ENCODE results near the gene PSMC6.
A peak's percentile ranks its signal among the peaks of the same experiment; 100 is the strongest.

PSMC6 gene

DNA sequence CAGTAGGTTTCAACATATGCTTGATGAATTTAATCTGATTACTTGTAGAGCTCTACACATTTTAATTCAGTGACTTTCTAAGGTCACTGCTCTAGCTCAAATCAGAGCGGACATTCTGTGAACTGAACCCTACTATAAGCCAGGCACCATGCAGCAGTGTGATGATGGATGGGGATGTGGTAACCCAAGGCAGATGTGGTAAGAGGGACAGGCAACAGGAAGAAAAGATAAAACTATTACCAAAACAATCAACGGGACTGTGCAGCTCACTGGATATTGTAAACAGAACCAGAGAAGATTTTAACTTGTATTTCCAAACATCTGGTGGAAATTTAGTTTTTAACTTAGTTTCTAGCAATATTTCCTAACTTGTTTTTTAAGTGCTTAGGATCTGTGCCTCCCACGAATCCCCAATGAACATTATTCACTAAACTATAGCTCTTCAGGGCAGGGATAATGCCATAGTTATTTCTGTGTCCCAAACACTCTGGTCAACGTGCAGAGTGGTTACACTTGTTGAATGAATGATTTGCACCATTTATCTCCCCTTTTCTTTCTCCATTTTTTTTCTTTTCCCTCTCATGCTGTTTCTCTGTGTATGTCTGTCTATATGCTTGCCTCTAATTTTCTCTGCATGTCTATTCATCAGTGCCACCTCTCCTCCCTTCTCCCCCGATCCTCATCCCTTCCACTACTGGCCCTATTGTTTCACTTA is 14.6 kb upstream of the PSMC6 start (continued):
- TF ChIP-seq, protein P1, sequence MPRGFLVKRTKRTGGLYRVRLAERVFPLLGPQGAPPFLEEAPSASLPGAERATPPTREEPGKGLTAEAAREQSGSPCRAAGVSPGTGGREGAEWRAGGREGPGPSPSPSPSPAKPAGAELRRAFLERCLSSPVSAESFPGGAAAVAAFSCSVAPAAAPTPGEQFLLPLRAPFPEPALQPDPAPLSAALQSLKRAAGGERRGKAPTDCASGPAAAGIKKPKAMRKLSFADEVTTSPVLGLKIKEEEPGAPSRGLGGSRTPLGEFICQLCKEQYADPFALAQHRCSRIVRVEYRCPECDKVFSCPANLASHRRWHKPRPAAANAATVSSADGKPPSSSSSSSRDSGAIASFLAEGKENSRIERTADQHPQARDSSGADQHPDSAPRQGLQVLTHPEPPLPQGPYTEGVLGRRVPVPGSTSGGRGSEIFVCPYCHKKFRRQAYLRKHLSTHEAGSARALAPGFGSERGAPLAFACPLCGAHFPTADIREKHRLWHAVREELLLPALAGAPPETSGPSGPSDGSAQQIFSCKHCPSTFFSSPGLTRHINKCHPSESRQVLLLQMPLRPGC (tag by site-specific recombination; IDR thresholded peaks at IDR 0.05), result no peak
- TF ChIP-seq, protein P2, sequence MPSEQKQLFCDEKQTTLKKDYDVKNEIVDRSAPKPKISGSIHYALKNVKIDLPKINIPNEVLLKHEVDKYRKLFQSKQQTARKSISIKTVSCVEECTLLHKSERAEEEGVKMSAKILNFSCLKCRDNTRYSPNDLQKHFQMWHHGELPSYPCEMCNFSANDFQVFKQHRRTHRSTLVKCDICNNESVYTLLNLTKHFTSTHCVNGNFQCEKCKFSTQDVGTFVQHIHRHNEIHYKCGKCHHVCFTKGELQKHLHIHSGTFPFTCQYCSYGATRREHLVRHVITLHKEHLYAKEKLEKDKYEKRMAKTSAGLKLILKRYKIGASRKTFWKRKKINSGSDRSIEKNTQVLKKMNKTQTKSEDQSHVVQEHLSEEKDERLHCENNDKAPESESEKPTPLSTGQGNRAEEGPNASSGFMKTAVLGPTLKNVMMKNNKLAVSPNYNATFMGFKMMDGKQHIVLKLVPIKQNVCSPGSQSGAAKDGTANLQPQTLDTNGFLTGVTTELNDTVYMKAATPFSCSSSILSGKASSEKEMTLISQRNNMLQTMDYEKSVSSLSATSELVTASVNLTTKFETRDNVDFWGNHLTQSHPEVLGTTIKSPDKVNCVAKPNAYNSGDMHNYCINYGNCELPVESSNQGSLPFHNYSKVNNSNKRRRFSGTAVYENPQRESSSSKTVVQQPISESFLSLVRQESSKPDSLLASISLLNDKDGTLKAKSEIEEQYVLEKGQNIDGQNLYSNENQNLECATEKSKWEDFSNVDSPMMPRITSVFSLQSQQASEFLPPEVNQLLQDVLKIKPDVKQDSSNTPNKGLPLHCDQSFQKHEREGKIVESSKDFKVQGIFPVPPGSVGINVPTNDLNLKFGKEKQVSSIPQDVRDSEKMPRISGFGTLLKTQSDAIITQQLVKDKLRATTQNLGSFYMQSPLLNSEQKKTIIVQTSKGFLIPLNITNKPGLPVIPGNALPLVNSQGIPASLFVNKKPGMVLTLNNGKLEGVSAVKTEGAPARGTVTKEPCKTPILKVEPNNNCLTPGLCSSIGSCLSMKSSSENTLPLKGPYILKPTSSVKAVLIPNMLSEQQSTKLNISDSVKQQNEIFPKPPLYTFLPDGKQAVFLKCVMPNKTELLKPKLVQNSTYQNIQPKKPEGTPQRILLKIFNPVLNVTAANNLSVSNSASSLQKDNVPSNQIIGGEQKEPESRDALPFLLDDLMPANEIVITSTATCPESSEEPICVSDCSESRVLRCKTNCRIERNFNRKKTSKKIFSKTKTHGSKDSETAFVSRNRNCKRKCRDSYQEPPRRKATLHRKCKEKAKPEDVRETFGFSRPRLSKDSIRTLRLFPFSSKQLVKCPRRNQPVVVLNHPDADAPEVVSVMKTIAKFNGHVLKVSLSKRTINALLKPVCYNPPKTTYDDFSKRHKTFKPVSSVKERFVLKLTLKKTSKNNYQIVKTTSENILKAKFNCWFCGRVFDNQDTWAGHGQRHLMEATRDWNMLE (tag by site-specific recombination; conservative IDR thresholded peaks at IDR 0.05; ENCODE audit: low read depth), result no peak
- TF ChIP-seq ZXDB (tag by site-specific recombination; IDR thresholded peaks at IDR 0.05) (no peak), ZNF747 (tag by site-specific recombination; IDR thresholded peaks at IDR 0.05) (no peak), MZF1 (tag by site-specific recombination; IDR thresholded peaks at IDR 0.05; ENCODE audit: borderline replicate concordance) (peak; percentile 50; the same call in 1 of the 2 replicates), ZBTB8A (tag by site-specific recombination; IDR thresholded peaks at IDR 0.05) (no peak), ZNF416 (tag by site-specific recombination; IDR thresholded peaks at IDR 0.05) (no peak), ZNF837 (tag by site-specific recombination; IDR thresholded peaks at IDR 0.05) (no peak), ZNF423 (tag by site-specific recombination; IDR thresholded peaks at IDR 0.05) (no peak), ZNF558 (tag by site-specific recombination; IDR thresholded peaks at IDR 0.05) (no peak), GFI1B (tag by site-specific recombination; IDR thresholded peaks at IDR 0.05) (no peak), ZNF473 (tag by site-specific recombination; IDR thresholded peaks at IDR 0.05) (no peak)
- TF ChIP-seq, protein P3, sequence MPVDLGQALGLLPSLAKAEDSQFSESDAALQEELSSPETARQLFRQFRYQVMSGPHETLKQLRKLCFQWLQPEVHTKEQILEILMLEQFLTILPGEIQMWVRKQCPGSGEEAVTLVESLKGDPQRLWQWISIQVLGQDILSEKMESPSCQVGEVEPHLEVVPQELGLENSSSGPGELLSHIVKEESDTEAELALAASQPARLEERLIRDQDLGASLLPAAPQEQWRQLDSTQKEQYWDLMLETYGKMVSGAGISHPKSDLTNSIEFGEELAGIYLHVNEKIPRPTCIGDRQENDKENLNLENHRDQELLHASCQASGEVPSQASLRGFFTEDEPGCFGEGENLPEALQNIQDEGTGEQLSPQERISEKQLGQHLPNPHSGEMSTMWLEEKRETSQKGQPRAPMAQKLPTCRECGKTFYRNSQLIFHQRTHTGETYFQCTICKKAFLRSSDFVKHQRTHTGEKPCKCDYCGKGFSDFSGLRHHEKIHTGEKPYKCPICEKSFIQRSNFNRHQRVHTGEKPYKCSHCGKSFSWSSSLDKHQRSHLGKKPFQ (tag by site-specific recombination; IDR thresholded peaks at IDR 0.05), result no peak
- TF ChIP-seq, protein P4, sequence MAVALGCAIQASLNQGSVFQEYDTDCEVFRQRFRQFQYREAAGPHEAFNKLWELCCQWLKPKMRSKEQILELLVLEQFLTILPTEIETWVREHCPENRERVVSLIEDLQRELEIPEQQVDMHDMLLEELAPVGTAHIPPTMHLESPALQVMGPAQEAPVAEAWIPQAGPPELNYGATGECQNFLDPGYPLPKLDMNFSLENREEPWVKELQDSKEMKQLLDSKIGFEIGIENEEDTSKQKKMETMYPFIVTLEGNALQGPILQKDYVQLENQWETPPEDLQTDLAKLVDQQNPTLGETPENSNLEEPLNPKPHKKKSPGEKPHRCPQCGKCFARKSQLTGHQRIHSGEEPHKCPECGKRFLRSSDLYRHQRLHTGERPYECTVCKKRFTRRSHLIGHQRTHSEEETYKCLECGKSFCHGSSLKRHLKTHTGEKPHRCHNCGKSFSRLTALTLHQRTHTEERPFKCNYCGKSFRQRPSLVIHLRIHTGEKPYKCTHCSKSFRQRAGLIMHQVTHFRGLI (tag by site-specific recombination; IDR thresholded peaks at IDR 0.05), result no peak
- TF ChIP-seq, protein P5, sequence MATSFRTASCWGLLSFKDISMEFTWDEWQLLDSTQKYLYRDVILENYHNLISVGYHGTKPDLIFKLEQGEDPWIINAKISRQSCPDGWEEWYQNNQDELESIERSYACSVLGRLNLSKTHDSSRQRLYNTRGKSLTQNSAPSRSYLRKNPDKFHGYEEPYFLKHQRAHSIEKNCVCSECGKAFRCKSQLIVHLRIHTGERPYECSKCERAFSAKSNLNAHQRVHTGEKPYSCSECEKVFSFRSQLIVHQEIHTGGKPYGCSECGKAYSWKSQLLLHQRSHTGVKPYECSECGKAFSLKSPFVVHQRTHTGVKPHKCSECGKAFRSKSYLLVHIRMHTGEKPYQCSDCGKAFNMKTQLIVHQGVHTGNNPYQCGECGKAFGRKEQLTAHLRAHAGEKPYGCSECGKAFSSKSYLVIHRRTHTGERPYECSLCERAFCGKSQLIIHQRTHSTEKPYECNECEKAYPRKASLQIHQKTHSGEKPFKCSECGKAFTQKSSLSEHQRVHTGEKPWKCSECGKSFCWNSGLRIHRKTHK (tag by site-specific recombination; IDR thresholded peaks at IDR 0.05), result no peak

Measured in HEK293 (cell line).